Kasumi-1 (cell line): ENCODE data around the gene TCHHL1.
"Not testable (repeated sequence)": the region's sequence is repeated elsewhere in the genome, so short reads cannot be mapped to it uniquely, and the experiment has no call there.

ENCODE experiments used
- DNase-seq, 2 experiments: peaks; one replicate each; lab custom pipeline; 2025; lab: John Stamatoyannopoulos, UW

Gene TCHHL1

GRCh38 chr1:152086760-152087159 lies 2.1 kb downstream of the TCHHL1 start:
- DNase-seq, result peak; percentile 39 to 44

- no peak for DNase-seq
These were observed 4.0 kb downstream of the TCHHL1 start for GRCh38 chr1:152084853-152085252.

GRCh38 chr1:152081026-152081425 lies 7.8 kb downstream of the TCHHL1 start:
- not testable (repeated sequence) for DNase-seq

- DNase-seq, result not testable (repeated sequence)
These were observed 8.4 kb downstream of the TCHHL1 start for GRCh38 chr1:152080494-152080893.

GRCh38 chr1:152078831-152079441 lies 9.9 kb downstream of the TCHHL1 start:
- no peak for DNase-seq

GRCh38 chr1:152072311-152072710 lies 16.6 kb downstream of the TCHHL1 start:
- DNase-seq, result no peak

GRCh38 chr1:152071123-152071522 lies 17.7 kb downstream of the TCHHL1 start:
- no peak for DNase-seq

- DNase-seq, result no peak
These were observed 20.9 kb downstream of the TCHHL1 start for GRCh38 chr1:152067929-152068328.

GRCh38 chr1:152067150-152067549 lies 21.7 kb downstream of the TCHHL1 start:
- peak; percentile 87 to 90 for DNase-seq

- DNase-seq, result no peak
These were observed 26.9 kb downstream of the TCHHL1 start for GRCh38 chr1:152061952-152062351.

GRCh38 chr1:152053375-152053774 lies 35.5 kb downstream of the TCHHL1 start:
- no peak for DNase-seq

- DNase-seq, result peak; percentile 67 to 69
These were observed 36.3 kb downstream of the TCHHL1 start for GRCh38 chr1:152052606-152053005.

- DNase-seq, result peak; percentile 58 to 62
These were observed 37.8 kb downstream of the TCHHL1 start for GRCh38 chr1:152050886-152051675.

GRCh38 chr1:152049291-152050083 lies 39.4 kb downstream of the TCHHL1 start:
- DNase-seq, result peak; percentile 24 to 42

- DNase-seq, result peak; percentile 88 to 89
These were observed 40.4 kb downstream of the TCHHL1 start for GRCh38 chr1:152048416-152049009.

- DNase-seq, result peak; percentile 100
These were observed 41.0 kb downstream of the TCHHL1 start for GRCh38 chr1:152047730-152048415.

GRCh38 chr1:152047413-152047729 lies 41.5 kb downstream of the TCHHL1 start:
- DNase-seq, result no peak

- no peak for DNase-seq
These were observed 44.5 kb downstream of the TCHHL1 start for GRCh38 chr1:152044386-152044785.

GRCh38 chr1:152043870-152044269 lies 45.0 kb downstream of the TCHHL1 start:
- DNase-seq, result no peak

GRCh38 chr1:152042030-152042429 lies 46.8 kb downstream of the TCHHL1 start:
- DNase-seq, result no peak

- no peak for DNase-seq
These were observed 49.0 kb downstream of the TCHHL1 start for GRCh38 chr1:152039886-152040285.

GRCh38 chr1:152039461-152039860 lies 49.4 kb downstream of the TCHHL1 start:
- no peak for DNase-seq
